ENCODE measurements around the gene A4GALT.

A4GALT gene

GRCh38 chr22:42717197-42717928, 3.3 kb downstream of the A4GALT start:
- no peak for TF ChIP-seq CTCF (IDR thresholded peaks at IDR 0.05; ENCODE audit: insufficient read depth, missing control alignments)
- FAIRE-seq = no peak
- no peak for DNase-seq (ENCODE audit: insufficient read length, low spot score)

GRCh38 chr22:42716649-42717127, 4.0 kb downstream of the A4GALT start:
- FAIRE-seq = no peak
- no peak for TF ChIP-seq CTCF (IDR thresholded peaks at IDR 0.05; ENCODE audit: insufficient read depth, missing control alignments)
- no peak for DNase-seq (ENCODE audit: insufficient read length, low spot score)

- TF ChIP-seq CTCF (IDR thresholded peaks at IDR 0.05; ENCODE audit: insufficient read depth, missing control alignments) = no peak
- DNase-seq (ENCODE audit: insufficient read length, low spot score) (no peak), FAIRE-seq (no peak)
Measured at GRCh38 chr22:42716221-42716620, 4.4 kb downstream of the A4GALT start.

- FAIRE-seq = no peak
- no peak for DNase-seq (ENCODE audit: insufficient read length, low spot score)
- no peak for TF ChIP-seq CTCF (IDR thresholded peaks at IDR 0.05; ENCODE audit: insufficient read depth, missing control alignments)
Measured at GRCh38 chr22:42714768-42715390, 5.8 kb downstream of the A4GALT start.

- DNase-seq (ENCODE audit: insufficient read length, low spot score) = no peak
- TF ChIP-seq CTCF (IDR thresholded peaks at IDR 0.05; ENCODE audit: insufficient read depth, missing control alignments) = no peak
- FAIRE-seq = no peak
Measured at GRCh38 chr22:42714308-42714707, 6.4 kb downstream of the A4GALT start.

GRCh38 chr22:42711895-42712837, 8.5 kb downstream of the A4GALT start:
- FAIRE-seq (no peak), DNase-seq (ENCODE audit: insufficient read length, low spot score) (no peak)
- no peak for TF ChIP-seq CTCF (IDR thresholded peaks at IDR 0.05; ENCODE audit: insufficient read depth, missing control alignments)
